CD14-positive monocyte (primary cell): ENCODE results near the gene DNAI2. TPM values are rescaled to one million over a fixed set of nuclear protein-coding genes. Genes with fewer than 3 reads are reported as not detected.

Experiments used
- DNase-seq, 3 donors: peaks; one replicate each; pipeline ENCODE4 v3.0.0-alpha.2; 2011 to 2022
- H2AFZ ChIP-seq: 2 replicates; pipeline ENCODE4 v1.6.0; 2012; ENCODE audit warnings: mild to moderate bottlenecking, low read depth, low read length, inconsistent platforms; ENCODE audit not compliant: insufficient read depth, poor library complexity, severe bottlenecking
- H3K27ac ChIP-seq, 2 donors: 1 replicate in 1 of 2; 2 replicates in 1 of 2; pipeline ENCODE4 v1.5.1; 2012 to 2013; ENCODE audit warnings: low read length in 2 of 2, control low read depth in 1 of 2, inconsistent platforms in 1 of 2, low read depth in 1 of 2, mild to moderate bottlenecking in 1 of 2
- H3K27me3 ChIP-seq, 2 donors: one replicate each; pipeline versions ENCODE4 v1.6.0 to v1.6.1; 2011 to 2013; ENCODE audit warnings: low read length in 2 of 2; ENCODE audit not compliant: control insufficient read depth in 2 of 2, insufficient read depth in 2 of 2
- H3K36me3 ChIP-seq, 2 donors: replicated peaks in 1 of 2; 1 replicate in 1 of 2; 2 replicates in 1 of 2; pipeline versions ENCODE4 v1.5.1 to v1.6.1; 2012 to 2013; ENCODE audit warnings: low read length in 2 of 2, control low read depth in 1 of 2, inconsistent platforms in 1 of 2, mild to moderate bottlenecking in 1 of 2; ENCODE audit not compliant: insufficient read depth in 2 of 2, control insufficient read depth in 1 of 2
- H3K4me1 ChIP-seq, 2 donors: 1 replicate in 1 of 2; 2 replicates in 1 of 2; pipeline versions ENCODE4 v1.5.1 to v1.6.1; 2012 to 2013; ENCODE audit warnings: low read length in 2 of 2, control low read depth in 1 of 2, inconsistent platforms in 1 of 2, mild to moderate bottlenecking in 1 of 2, moderate library complexity in 1 of 2; ENCODE audit not compliant: insufficient read depth in 2 of 2, control insufficient read depth in 1 of 2
- H3K4me2 ChIP-seq: replicated peaks from 2 replicates; pipeline ENCODE3; 2012; ENCODE audit warnings: low read length, moderate library complexity, mild to moderate bottlenecking; ENCODE audit not compliant: poor library complexity, severe bottlenecking; ENCODE audit errors: extremely low read depth
- H3K4me3 ChIP-seq, 3 experiments: fragments of 200-600 bp in 1 of 3; sonication (generic) in 1 of 3; replicated peaks in 1 of 3; 1 replicate in 2 of 3; 2 replicates in 1 of 3; pipeline ENCODE4 v1.5.1; 2011 to 2013; ENCODE audit warnings: low read length in 3 of 3, mild to moderate bottlenecking in 3 of 3, control low read depth in 2 of 3, low read depth in 2 of 3, inconsistent platforms in 1 of 3, moderate library complexity in 1 of 3
- H3K79me2 ChIP-seq: 2 replicates; pipeline ENCODE4 v1.6.0; 2012; ENCODE audit warnings: mild to moderate bottlenecking, control low read depth, inconsistent platforms, low read length, moderate library complexity; ENCODE audit not compliant: insufficient read depth
- H3K9ac ChIP-seq: 2 replicates; pipeline ENCODE4 v1.6.0; 2017; ENCODE audit warnings: low read length, mild to moderate bottlenecking; ENCODE audit not compliant: insufficient read depth, poor library complexity, severe bottlenecking
- H3K9me3 ChIP-seq, 2 donors: replicated peaks in 1 of 2; 1 replicate in 1 of 2; 2 replicates in 1 of 2; pipeline versions ENCODE4 v1.5.1 to v1.6.1; 2012 to 2013; ENCODE audit warnings: low read length in 2 of 2, control low read depth in 1 of 2; ENCODE audit not compliant: control insufficient read depth in 1 of 2, insufficient read depth in 1 of 2
- H4K20me1 ChIP-seq: 2 replicates; pipeline ENCODE4 v1.6.0; 2012; ENCODE audit warnings: mild to moderate bottlenecking, low read length, control low read depth, moderate library complexity; ENCODE audit not compliant: insufficient read depth
- H3K27ac Mint-ChIP-seq, 7 donors: one replicate each; pipeline ENCODE4 v1.8.0; 2020; ENCODE audit warnings: mild to moderate bottlenecking in 7 of 7, mixed read lengths in 7 of 7, moderate library complexity in 6 of 7, inconsistent platforms in 2 of 7
- H3K27me3 Mint-ChIP-seq, 3 donors: one replicate each; pipeline ENCODE4 v1.8.0; 2021 to 2022; ENCODE audit warnings: low read depth in 3 of 3, mild to moderate bottlenecking in 3 of 3, mixed read lengths in 3 of 3, moderate library complexity in 3 of 3, inconsistent platforms in 1 of 3
- H3K36me3 Mint-ChIP-seq, 2 donors: one replicate each; pipeline ENCODE4 v1.8.0; 2020; ENCODE audit warnings: mixed read lengths in 2 of 2, inconsistent platforms in 1 of 2, mild to moderate bottlenecking in 1 of 2
- H3K4me1 Mint-ChIP-seq: one replicate; pipeline ENCODE4 v1.8.0; 2020; ENCODE audit warnings: mild to moderate bottlenecking, mixed read lengths
- H3K4me3 Mint-ChIP-seq, 2 donors: one replicate each; pipeline ENCODE4 v1.8.0; 2020; ENCODE audit warnings: mild to moderate bottlenecking in 2 of 2, mixed read lengths in 2 of 2, moderate library complexity in 1 of 2
- H3K9me3 Mint-ChIP-seq, 7 donors: one replicate each; pipeline ENCODE4 v1.8.0; 2020 to 2022; ENCODE audit warnings: mixed read lengths in 7 of 7, mild to moderate bottlenecking in 6 of 7, moderate library complexity in 6 of 7, inconsistent platforms in 2 of 7
- WGBS: methylation state at CpG from one replicate; pipeline ENCODE4 v1.1.5; 2013; ENCODE audit warnings: missing lambda C conversion rate; ENCODE audit not compliant: insufficient coverage; 5-methylcytosine and 5-hydroxymethylcytosine counted together
- intact Hi-C, 2 donors: fragments of 100-400 bp; cut with micrococcal nuclease; formaldehyde crosslinking; loops; one replicate each; pipeline versions ENCODE4 v1.15.0 to v1.15.1; 2023
- polyA plus RNA-seq, 3 donors: library from polyadenylated mRNA; depleted of rRNA in 1 of 3; unstranded in 2 of 3; stranded (reverse) in 1 of 3; fragments of 300-500 nt in 2 of 3; fragments of >200 nt in 1 of 3; fragmentation: Illumina TruSeq in 2 of 3; gene quantifications; 1 replicate in 2 of 3; 2 replicates in 1 of 3; pipeline ENCODE4 v1.2.3, GENCODE V29; 2012 to 2021
- TF ChIP-seq, protein P1 (sequence below): fragments of 200-600 bp; IDR thresholded peaks from one replicate; pipeline ENCODE4 v1.8.0; 2022; ENCODE audit warnings: antibody characterized with exemption, mild to moderate bottlenecking

DNAI2 gene
- polyA plus RNA-seq, 3 donors: 0.07 TPM; not detected in 2

DNA sequence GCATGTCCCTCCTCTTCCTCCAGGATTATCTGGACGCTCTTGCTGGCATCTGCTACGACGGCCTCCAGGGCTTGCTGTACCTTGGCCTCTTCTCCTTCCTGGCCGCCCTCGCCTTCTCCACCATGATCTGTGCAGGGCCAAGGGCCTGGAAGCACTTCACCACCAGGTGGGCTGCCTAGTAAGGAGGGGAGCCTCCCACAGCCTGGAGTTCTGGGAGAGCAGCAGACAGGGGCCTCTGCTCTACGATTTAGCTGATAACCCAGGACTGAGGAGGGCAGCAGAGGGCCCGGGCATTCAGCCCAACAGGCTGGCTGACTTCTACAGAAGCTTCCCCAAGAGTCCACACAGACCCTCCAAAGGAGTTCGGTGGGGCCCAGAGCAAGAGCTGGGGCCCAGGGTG is 21.8 kb upstream of the DNAI2 start:
- Histone ChIP-seq H3K9ac (no peak overlapping the region), H3K9me3 (no peaks in the 10 kb centered on the region), H3K27me3 (no peaks in the 10 kb centered on the region), H3K36me3 (peaks cover 59 to 96% of the 10 kb centered on the region in 2 donors), H3K4me3 (no peak overlapping the region), H3K4me1 (no peaks in the 10 kb centered on the region), H4K20me1 (no peaks in the 10 kb centered on the region), H3K4me2 (no peak overlapping the region), H3K27ac (no peak overlapping the region), H2AFZ (no peak overlapping the region), H3K79me2 (no peaks in the 10 kb centered on the region)
- no peaks in the 10 kb centered on the region for H3K27me3 Mint-ChIP-seq
- H3K9me3 Mint-ChIP-seq: no peaks in the 10 kb centered on the region
- no peak for DNase-seq
- TF ChIP-seq, protein P1, sequence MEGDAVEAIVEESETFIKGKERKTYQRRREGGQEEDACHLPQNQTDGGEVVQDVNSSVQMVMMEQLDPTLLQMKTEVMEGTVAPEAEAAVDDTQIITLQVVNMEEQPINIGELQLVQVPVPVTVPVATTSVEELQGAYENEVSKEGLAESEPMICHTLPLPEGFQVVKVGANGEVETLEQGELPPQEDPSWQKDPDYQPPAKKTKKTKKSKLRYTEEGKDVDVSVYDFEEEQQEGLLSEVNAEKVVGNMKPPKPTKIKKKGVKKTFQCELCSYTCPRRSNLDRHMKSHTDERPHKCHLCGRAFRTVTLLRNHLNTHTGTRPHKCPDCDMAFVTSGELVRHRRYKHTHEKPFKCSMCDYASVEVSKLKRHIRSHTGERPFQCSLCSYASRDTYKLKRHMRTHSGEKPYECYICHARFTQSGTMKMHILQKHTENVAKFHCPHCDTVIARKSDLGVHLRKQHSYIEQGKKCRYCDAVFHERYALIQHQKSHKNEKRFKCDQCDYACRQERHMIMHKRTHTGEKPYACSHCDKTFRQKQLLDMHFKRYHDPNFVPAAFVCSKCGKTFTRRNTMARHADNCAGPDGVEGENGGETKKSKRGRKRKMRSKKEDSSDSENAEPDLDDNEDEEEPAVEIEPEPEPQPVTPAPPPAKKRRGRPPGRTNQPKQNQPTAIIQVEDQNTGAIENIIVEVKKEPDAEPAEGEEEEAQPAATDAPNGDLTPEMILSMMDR: no peak
- 75% methylated on average over 5 of the region's 8 CpGs for WGBS
- H3K36me3 Mint-ChIP-seq: peaks cover 66 to 87% of the 10 kb centered on the region in 2 donors
- intact Hi-C loops: no loop called here
- no peak overlapping the region for H3K27ac Mint-ChIP-seq
- H3K4me3 Mint-ChIP-seq: no peak overlapping the region
- H3K4me1 Mint-ChIP-seq: no peaks in the 10 kb centered on the region

DNA sequence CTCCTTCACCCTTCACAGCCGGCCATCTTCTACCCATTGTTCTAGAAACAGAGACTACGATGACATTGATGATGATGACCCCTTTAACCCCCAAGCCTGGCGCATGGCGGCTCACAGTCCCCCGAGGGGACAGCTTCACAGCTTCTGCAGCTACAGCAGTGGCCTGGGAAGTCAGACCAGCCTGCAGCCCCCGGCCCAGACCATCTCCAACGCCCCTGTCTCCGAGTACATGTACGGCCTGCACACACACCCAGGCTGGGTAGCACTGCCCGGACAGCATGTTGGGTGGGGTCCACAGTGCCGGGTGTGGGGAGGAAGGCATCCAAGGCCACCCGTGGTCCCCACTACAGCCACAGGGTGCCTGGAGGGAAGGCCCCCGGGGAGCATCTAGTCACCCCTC is 21.0 kb upstream of the DNAI2 start:
- H3K4me2 ChIP-seq: no peak overlapping the region

More for the DNA sequence above, 21.0 kb upstream of the DNAI2 start:
- no peaks in the 10 kb centered on the region for H3K9me3 ChIP-seq
- H2AFZ ChIP-seq: no peak overlapping the region
- H3K36me3 ChIP-seq: peaks cover 56 to 96% of the 10 kb centered on the region in 2 donors
- Mint-ChIP-seq H3K27ac (no peak overlapping the region), H3K27me3 (no peaks in the 10 kb centered on the region), H3K4me1 (no peaks in the 10 kb centered on the region), H3K36me3 (peaks cover 67 to 87% of the 10 kb centered on the region in 2 donors), H3K4me3 (no peak overlapping the region), H3K9me3 (no peaks in the 10 kb centered on the region)
- DNase-seq: no peak
- no peaks in the 10 kb centered on the region for H3K27me3 ChIP-seq
- intact Hi-C loops: no loop called here
- H3K27ac ChIP-seq: no peak overlapping the region
- TF ChIP-seq, protein P1: no peak
- no peak overlapping the region for H3K9ac ChIP-seq
- H3K4me1 ChIP-seq: no peaks in the 10 kb centered on the region
- WGBS: 99% methylated on average over 10 of the region's 13 CpGs
- no peak overlapping the region for H3K4me3 ChIP-seq
- H3K79me2 ChIP-seq: no peaks in the 10 kb centered on the region
- H4K20me1 ChIP-seq: no peaks in the 10 kb centered on the region
